Astrocyte of the spinal cord (primary cell): Measurements from ENCODE around the gene INHBA.

Source experiments
- DNase-seq: peaks from one replicate; pipeline ENCODE4 v3.0.0; 2011; ENCODE audit warnings: low read depth, low spot score
- H3K4me3 ChIP-seq: 2 replicates; pipeline ENCODE4 v1.5.1; 2011; ENCODE audit warnings: low read depth, mild to moderate bottlenecking, low read length, moderate library complexity
- in situ Hi-C: cut with HindIII; loops from 2 replicates; pipeline ENCODE4 v1.10.0; 2017; ENCODE audit warnings: low sequenced_read_pairs
- TF ChIP-seq, protein P1 (sequence below): IDR thresholded peaks from 2 replicates; pipeline ENCODE4 v1.5.1; 2012; ENCODE audit warnings: low read depth, mild to moderate bottlenecking, low read length, inconsistent platforms

The INHBA gene

DNA sequence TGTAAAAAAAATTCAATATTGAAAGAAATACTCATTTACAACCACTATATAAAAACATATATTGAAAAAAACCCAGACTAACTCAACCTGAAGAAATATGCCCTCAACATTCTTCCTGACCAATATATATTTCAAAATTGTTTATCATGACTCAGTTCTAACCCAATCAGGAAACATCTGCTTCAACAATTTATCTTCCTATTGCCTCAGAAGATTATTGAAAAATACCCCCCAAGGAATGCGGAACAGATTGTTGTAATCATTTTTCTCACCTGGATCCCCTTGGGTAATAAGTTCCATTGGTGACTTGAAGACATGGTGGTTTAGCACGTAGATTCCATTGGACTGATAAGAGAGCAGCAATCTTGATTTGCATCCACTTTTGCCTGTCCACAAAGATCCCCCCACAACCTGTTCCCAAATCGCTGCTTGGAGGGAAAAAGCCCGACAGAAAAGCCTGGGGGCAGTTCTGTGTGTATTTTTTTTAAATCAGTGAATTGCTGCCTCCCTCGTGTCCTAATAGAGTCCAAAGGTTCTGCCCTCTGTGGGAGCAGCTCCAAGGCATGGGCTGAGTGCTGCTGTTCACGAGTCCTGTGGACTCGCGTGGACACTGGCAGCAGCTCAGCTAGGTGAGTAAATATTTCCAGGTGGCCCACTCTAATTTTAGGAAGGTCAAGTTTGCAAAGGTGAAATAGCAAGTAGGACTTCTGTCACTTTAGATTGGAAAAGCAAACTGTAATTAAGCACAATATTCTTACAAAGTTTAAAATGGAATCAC lies 5.9 kb upstream of the INHBA start:
- TF ChIP-seq, protein P1, sequence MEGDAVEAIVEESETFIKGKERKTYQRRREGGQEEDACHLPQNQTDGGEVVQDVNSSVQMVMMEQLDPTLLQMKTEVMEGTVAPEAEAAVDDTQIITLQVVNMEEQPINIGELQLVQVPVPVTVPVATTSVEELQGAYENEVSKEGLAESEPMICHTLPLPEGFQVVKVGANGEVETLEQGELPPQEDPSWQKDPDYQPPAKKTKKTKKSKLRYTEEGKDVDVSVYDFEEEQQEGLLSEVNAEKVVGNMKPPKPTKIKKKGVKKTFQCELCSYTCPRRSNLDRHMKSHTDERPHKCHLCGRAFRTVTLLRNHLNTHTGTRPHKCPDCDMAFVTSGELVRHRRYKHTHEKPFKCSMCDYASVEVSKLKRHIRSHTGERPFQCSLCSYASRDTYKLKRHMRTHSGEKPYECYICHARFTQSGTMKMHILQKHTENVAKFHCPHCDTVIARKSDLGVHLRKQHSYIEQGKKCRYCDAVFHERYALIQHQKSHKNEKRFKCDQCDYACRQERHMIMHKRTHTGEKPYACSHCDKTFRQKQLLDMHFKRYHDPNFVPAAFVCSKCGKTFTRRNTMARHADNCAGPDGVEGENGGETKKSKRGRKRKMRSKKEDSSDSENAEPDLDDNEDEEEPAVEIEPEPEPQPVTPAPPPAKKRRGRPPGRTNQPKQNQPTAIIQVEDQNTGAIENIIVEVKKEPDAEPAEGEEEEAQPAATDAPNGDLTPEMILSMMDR: no peak
- in situ Hi-C loops: no loop called here
- DNase-seq: no peak
- H3K4me3 ChIP-seq: no peak overlapping the region

DNA sequence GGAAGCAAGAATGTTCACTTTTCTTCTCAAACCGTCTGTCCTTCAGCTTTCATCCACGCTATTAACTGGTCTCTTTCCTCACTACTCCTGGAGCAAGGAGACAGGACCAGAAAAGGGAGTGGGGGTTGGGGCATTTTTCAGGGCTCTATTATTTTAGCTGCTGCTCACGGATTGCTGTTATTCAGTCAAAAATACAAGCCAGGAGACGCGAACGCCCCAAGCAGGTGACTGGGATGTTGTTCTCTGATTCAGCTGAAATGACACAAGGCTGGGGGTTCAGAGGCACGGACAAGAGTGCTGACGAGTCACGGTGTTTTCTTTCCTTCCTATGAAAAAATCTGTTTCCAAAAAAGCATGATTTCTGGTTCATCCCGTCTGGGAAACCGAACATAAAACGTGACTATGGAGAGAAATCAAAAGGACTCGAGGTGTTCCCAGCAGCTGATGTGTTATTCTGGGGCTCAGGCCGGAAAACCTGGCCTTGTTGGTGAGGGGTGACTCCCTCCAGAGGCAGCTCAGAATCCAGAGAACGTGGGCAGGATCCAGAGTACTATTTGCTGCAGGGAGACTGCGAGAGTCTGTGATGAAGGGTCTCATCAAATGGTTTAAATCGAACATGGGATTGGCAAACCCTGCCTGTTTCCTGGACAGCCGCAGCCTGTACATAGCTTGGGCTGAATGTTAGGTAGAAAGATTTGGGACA lies 3.5 kb upstream of the INHBA start:
- no peak for DNase-seq
- TF ChIP-seq, protein P1: no peak
- in situ Hi-C loops: no loop called here
- no peak overlapping the region for H3K4me3 ChIP-seq

DNA sequence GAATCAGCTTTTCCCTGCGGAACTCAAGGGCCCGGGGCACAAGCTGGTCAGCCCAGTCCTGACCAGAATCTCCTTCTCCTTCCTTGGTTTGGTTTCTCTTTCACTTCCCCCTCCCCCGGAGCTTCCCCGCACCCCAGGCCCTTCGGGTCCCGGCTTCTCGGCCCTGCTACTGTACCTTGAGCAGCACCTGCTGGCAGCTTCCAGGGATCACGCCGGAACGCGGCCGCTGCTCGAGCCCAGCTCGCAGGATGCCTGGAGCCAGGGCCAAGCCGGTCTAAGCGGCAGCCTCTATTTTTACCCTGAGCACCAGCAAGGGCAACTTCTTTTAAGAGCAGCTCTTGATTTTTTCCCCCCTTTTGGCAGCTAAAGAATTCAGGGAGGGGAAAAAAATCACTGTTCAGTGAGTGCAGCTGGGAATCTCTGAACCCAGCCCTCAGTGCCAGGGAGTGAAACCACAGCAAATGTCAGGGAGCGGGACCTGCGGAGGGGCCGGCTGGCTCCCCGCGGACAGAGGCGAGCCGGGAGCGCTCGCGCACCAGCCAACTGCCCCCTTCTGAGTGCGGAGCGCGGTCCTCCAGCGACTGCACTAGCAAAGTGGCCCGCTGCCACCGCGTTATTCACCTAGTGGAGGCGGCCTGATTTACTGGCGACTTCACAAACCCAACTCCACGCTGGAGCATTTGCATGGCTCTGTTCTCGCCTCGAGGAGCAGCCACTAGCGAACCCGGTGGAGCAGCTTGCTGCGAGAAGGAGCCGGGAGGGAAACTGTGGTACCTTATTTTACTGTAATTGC lies 2.4 kb upstream of the INHBA start:
- TF ChIP-seq, protein P1: peak; percentile 85
- in situ Hi-C loops: no loop called here
- DNase-seq: peak; percentile 94
- peak overlapping the region; percentile 51 for H3K4me3 ChIP-seq

DNA sequence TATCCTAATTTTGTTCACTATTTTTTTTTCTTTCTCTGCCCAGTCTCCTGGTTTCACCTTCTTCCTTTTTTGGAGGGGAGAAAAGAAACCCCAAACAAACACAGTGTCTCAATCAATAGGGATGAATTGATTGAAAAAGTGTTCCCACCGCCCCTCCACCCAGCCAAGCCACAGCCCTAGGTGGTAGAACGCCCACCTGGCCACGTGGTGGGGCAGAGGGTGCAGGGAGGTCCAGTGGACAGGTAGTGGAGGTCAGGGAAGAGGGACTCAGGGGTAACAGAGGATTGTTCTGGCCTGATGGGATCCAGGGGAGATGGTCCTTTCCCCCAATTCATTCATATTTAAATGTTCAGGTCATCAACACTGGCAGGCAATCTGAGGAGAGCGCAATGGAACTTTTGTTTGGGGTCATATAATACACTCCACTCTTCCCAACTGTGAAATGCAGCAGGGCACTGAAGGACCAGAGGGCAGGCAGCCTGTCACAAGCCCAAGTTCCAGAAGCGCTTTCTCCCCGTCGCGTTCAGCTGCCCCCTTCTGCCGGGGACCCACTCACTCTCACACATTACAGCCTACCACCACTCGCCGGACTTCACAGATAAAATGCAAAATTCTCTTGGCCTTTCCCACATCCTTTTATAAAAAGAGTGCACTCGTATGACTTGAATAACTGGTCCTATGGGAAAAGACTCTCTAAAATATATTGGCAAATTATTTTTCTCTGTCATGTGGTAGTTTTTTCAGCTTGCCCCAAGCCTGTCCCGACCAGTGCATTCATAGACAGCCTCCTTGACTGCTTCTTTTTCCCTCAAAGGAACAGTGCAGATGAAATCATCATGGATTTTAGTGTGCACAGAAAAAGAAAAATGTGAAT lies 1.6 kb downstream of the INHBA start:
- peak overlapping the region; percentile 79 for H3K4me3 ChIP-seq
- in situ Hi-C loops: no loop called here
- TF ChIP-seq, protein P1: no peak

DNA sequence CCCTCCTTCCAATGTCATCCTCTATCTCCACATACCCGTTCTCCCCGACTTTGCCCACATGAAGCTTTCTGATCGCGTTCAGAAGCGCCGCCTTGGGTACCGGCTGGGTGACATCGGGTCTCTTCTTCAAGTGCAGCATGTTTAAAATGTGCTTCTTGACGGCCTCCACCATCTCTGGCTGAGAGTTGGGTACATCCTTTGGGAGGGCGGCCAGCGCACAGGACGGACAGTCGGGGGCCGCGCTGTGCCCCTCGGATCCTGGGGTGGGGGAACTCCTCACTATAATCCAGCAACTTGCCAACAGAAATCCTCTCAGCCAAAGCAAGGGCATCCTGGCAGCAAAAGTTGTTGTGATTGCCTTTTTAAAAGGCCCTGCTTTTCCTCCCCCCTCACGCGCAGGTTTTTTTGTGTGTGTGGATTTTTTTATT lies 2.8 kb downstream of the INHBA start:
- TF ChIP-seq, protein P1: no peak
- DNase-seq: no peak
- in situ Hi-C loops: no loop called here
- H3K4me3 ChIP-seq: peak overlapping the region; percentile 79

More for the DNA sequence above, 1.6 kb downstream of the INHBA start:
- no peak for DNase-seq
